ENCODE measurements around the gene LRP1B. TPM values are rescaled to one million over a fixed set of nuclear protein-coding genes. Genes with fewer than 3 reads are reported as not detected.

The LRP1B gene
- total RNA-seq, 3 donors from 2014 or later, result 2.3 to 29.8 (median 21.8) TPM

DNA sequence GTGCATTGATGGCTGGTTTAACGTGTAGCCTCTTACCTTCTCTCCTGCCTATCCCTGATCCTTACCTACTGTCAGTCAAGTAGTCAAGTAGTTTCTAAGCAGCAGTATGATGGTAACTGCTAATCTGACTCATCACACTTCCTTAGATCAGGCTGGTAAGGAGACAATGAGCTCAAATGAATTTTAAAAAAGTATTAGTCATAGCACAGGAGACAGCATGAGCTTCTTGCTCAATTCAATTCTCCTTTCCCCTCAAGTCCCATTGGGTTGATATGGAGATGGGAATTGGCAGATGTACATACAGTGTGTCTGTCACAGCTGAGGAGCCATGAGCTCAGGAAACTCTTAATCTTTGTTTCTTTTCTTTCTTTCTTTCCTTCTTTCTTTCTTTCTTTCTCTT is 799.7 kb downstream of the LRP1B start:
- Histone ChIP-seq H3K27me3 (no peaks in the 10 kb centered on the region), H3K27ac (no peak overlapping the region), H3K36me3 (no peaks in the 10 kb centered on the region), H3K9me3 (no peaks in the 10 kb centered on the region), H3K4me3 (no peak overlapping the region), H3K4me1 (no peaks in the 10 kb centered on the region)
- DNase-seq (ENCODE audit: low spot score in 2 of 2), result no peak
- TF ChIP-seq POLR2A (IDR thresholded peaks at IDR 0.05), result no peak
- TF ChIP-seq, protein P1, sequence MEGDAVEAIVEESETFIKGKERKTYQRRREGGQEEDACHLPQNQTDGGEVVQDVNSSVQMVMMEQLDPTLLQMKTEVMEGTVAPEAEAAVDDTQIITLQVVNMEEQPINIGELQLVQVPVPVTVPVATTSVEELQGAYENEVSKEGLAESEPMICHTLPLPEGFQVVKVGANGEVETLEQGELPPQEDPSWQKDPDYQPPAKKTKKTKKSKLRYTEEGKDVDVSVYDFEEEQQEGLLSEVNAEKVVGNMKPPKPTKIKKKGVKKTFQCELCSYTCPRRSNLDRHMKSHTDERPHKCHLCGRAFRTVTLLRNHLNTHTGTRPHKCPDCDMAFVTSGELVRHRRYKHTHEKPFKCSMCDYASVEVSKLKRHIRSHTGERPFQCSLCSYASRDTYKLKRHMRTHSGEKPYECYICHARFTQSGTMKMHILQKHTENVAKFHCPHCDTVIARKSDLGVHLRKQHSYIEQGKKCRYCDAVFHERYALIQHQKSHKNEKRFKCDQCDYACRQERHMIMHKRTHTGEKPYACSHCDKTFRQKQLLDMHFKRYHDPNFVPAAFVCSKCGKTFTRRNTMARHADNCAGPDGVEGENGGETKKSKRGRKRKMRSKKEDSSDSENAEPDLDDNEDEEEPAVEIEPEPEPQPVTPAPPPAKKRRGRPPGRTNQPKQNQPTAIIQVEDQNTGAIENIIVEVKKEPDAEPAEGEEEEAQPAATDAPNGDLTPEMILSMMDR (IDR thresholded peaks at IDR 0.05), result no peak
- no peak for TF ChIP-seq POLR2AphosphoS5 (IDR thresholded peaks at IDR 0.05)
- intact Hi-C loops (cut with DNase I; ENCODE audit: low total_unique reads), result no loop called here

DNA sequence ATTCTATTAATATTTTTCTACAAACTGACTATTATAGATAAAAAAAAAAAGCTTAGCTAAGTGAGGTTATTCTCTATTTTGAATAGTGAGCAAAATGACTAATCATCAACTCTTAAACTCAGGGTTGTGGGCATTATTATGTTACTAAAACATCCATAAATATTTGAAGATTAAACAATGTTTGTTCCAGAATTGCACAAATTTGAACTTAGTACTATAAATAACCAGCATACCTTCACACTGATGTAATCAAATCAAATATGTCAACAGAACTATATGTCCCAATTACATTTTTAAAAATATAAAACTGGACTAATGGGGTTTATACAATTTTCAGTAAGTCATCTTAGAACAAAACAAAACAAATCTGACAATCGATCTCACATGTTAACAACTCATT is 800.9 kb downstream of the LRP1B start:
- no peaks in the 10 kb centered on the region for H3K9me3 ChIP-seq
- no peaks in the 10 kb centered on the region for H3K27me3 ChIP-seq
- DNase-seq (ENCODE audit: low spot score in 2 of 2), result no peak
- intact Hi-C loops (cut with DNase I; ENCODE audit: low total_unique reads), result no loop called here
- no peaks in the 10 kb centered on the region for H3K4me1 ChIP-seq
- no peaks in the 10 kb centered on the region for H3K36me3 ChIP-seq
- TF ChIP-seq POLR2AphosphoS5 (IDR thresholded peaks at IDR 0.05) (no peak), POLR2A (IDR thresholded peaks at IDR 0.05) (no peak)
- TF ChIP-seq, protein P1 (IDR thresholded peaks at IDR 0.05), result no peak
- no peak overlapping the region for H3K4me3 ChIP-seq
- no peak overlapping the region for H3K27ac ChIP-seq

DNA sequence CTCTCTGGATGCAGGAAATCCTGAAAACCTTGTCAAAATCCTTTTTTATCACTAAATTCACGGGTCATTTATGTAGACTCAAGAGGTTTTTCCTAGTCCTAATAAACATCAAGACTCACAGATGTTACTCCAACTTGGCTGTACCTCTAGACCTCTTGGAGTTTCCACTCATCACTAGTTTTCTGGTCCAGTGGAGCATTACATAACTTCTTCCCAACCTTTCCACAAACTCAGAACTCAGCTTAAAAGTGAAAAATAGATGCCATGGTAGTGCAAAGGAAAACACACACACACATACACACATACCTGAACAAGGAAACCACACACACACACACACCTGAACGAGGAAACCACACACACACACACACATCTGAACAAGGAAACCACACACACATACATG is 807.2 kb downstream of the LRP1B start:
- H3K36me3 ChIP-seq, result no peaks in the 10 kb centered on the region
- TF ChIP-seq POLR2AphosphoS5 (IDR thresholded peaks at IDR 0.05) (no peak), POLR2A (IDR thresholded peaks at IDR 0.05) (no peak)
- TF ChIP-seq, protein P1 (IDR thresholded peaks at IDR 0.05), result no peak
- intact Hi-C loops (cut with DNase I; ENCODE audit: low total_unique reads), result no loop called here
- H3K27me3 ChIP-seq, result no peaks in the 10 kb centered on the region
- no peak overlapping the region for H3K4me3 ChIP-seq
- no peaks in the 10 kb centered on the region for H3K9me3 ChIP-seq
- H3K4me1 ChIP-seq, result no peaks in the 10 kb centered on the region
- H3K27ac ChIP-seq, result no peak overlapping the region
- DNase-seq (ENCODE audit: low spot score in 2 of 2), result no peak

DNA sequence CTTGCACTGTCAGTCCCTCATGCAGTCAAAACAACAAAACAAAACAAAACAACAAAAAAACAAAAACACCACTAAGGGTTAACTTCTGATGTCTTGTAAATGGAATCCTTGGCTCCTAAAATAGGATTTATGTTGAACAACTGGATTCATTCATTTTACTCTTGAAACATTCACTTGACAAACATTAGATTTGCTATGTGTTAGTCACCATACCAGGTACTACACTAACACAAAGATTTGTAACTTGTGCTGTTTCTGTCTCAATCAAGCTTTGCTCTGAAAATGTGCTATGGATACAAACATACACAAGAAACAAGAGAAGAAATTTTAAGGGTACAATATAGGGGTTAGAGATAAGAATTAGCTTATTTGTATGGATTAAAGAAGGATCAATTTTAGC is 812.8 kb downstream of the LRP1B start:
- no peak overlapping the region for H3K27ac ChIP-seq
- no peaks in the 10 kb centered on the region for H3K27me3 ChIP-seq
- H3K4me3 ChIP-seq, result no peak overlapping the region
- no peaks in the 10 kb centered on the region for H3K4me1 ChIP-seq
- H3K36me3 ChIP-seq, result no peaks in the 10 kb centered on the region
- DNase-seq (ENCODE audit: low spot score in 2 of 2), result no peak
- H3K9me3 ChIP-seq, result no peaks in the 10 kb centered on the region
- TF ChIP-seq POLR2A (IDR thresholded peaks at IDR 0.05) (no peak), POLR2AphosphoS5 (IDR thresholded peaks at IDR 0.05) (no peak)
- TF ChIP-seq, protein P1 (IDR thresholded peaks at IDR 0.05), result no peak
- intact Hi-C loops (cut with DNase I; ENCODE audit: low total_unique reads), result loop anchor here (2.0 kb wide), 1 partner anchor 29 kb away; no protein-coding TSS in a partner anchor

DNA sequence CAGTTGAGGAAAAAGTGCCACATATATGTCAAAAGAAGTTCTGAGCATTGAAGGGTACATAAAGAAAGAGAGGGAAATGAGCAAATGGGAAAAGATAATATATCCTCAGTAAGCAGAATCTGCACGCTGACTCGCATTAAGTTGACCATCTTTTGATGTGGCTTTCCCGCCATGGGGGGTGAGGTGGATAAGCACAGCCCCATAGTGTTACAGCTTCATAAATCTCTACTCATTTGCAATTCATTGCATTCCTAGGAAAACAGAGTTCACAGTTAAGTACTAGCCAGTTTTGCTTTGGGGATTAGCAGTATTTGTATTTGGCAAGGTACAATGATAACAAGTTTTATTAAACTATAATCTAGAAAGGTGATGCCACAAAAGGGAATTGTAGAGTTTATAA is 814.2 kb downstream of the LRP1B start:
- TF ChIP-seq POLR2A (IDR thresholded peaks at IDR 0.05), result no peak
- no peaks in the 10 kb centered on the region for H3K4me1 ChIP-seq
- H3K36me3 ChIP-seq, result no peaks in the 10 kb centered on the region
- no peak overlapping the region for H3K4me3 ChIP-seq
- intact Hi-C loops (cut with DNase I; ENCODE audit: low total_unique reads), result no loop called here
- no peaks in the 10 kb centered on the region for H3K27me3 ChIP-seq
- no peak overlapping the region for H3K27ac ChIP-seq
- H3K9me3 ChIP-seq, result no peaks in the 10 kb centered on the region
- no peak for DNase-seq (ENCODE audit: low spot score in 2 of 2)

DNA sequence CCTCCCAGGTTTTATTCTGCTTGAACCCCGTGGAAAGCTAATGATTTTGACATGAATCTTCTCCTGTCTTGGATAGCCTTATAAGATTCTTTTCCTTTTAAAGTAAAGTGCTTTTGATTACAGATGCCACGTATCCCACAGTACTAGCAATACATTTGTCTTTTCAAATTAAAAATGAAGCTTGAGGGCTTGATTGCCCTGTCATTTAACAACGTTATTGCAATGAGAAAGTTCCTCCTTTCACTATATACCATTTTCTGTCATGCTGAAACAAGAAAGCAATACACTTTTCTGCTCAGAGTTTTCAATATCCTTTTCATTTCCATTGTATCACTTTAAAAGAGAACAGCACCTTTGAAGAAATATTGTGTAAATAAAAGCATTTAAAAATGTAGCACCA is 814.7 kb downstream of the LRP1B start:
- H3K27me3 ChIP-seq, result no peaks in the 10 kb centered on the region
- H3K27ac ChIP-seq, result no peak overlapping the region
- H3K36me3 ChIP-seq, result no peaks in the 10 kb centered on the region
- no peaks in the 10 kb centered on the region for H3K9me3 ChIP-seq
- intact Hi-C loops (cut with DNase I; ENCODE audit: low total_unique reads), result no loop called here
- no peak overlapping the region for H3K4me3 ChIP-seq
- TF ChIP-seq POLR2AphosphoS5 (IDR thresholded peaks at IDR 0.05) (no peak), POLR2A (IDR thresholded peaks at IDR 0.05) (no peak)
- TF ChIP-seq, protein P1 (IDR thresholded peaks at IDR 0.05), result no peak
- H3K4me1 ChIP-seq, result no peaks in the 10 kb centered on the region
- DNase-seq (ENCODE audit: low spot score in 2 of 2), result no peak

Data from breast epithelium (tissue), 4 donors.